Peyer's patch (tissue), 4 donors: ENCODE results near the gene SEMA3F. TPM values are rescaled to one million over a fixed set of nuclear protein-coding genes. Genes with fewer than 3 reads are reported as not detected.

ENCODE experiments used
- DNase-seq, 3 donors: peaks; one replicate each; pipeline ENCODE4 v3.0.0-alpha.2; 2017 to 2019
- H3K27ac ChIP-seq, 4 donors: fragments of 200-600 bp; sonication (generic); one replicate each; pipeline ENCODE4 v1.5.1; 2016 to 2019
- H3K27me3 ChIP-seq, 2 donors: fragments of 200-600 bp; sonication (generic); one replicate each; pipeline ENCODE4 v1.5.1; 2019
- H3K36me3 ChIP-seq, 3 donors: fragments of 200-600 bp; sonication (generic); one replicate each; pipeline ENCODE4 v1.5.1; 2016 to 2019
- H3K4me1 ChIP-seq, 4 donors: fragments of 200-600 bp; sonication (generic); one replicate each; pipeline ENCODE4 v1.5.1; 2016 to 2019
- H3K4me3 ChIP-seq, 4 donors: fragments of 200-600 bp; sonication (generic); 1 replicate in 3 of 4; 2 replicates in 1 of 4; pipeline ENCODE4 v1.5.1; 2016 to 2019; ENCODE audit warnings: mild to moderate bottlenecking in 1 of 4
- H3K9me3 ChIP-seq, 4 donors: fragments of 200-600 bp; sonication (generic); one replicate each; pipeline ENCODE4 v1.5.1; 2016 to 2019; ENCODE audit warnings: mild to moderate bottlenecking in 1 of 4
- POLR2A ChIP-seq, 2 donors: fragments of 450-650 bp; IDR thresholded peaks; one replicate each; pipeline ENCODE4 v1.5.1; 2017; ENCODE audit warnings: antibody characterized with exemption in 2 of 2, mild to moderate bottlenecking in 2 of 2, moderate library complexity in 2 of 2
- total RNA-seq, 4 donors: library from RNA; depleted of rRNA; stranded (reverse); fragments of >200 nt; gene quantifications; one replicate each; pipeline ENCODE4 v1.1.0, GENCODE V29; 2016
- TF ChIP-seq, protein P1 (sequence below), 6 experiments: fragments of 450-650 bp in 4 of 6; fragments of 200-600 bp in 2 of 6; sonication (generic) in 1 of 6; IDR thresholded peaks; one replicate each; pipeline ENCODE4 v1.5.1; 2017 to 2019; ENCODE audit warnings: antibody characterized with exemption in 6 of 6, mild to moderate bottlenecking in 3 of 6, moderate library complexity in 1 of 6

SEMA3F gene
- total RNA-seq, 4 donors from 2014 or later: 21.2 to 41.0 (median 23.2) TPM

DNA sequence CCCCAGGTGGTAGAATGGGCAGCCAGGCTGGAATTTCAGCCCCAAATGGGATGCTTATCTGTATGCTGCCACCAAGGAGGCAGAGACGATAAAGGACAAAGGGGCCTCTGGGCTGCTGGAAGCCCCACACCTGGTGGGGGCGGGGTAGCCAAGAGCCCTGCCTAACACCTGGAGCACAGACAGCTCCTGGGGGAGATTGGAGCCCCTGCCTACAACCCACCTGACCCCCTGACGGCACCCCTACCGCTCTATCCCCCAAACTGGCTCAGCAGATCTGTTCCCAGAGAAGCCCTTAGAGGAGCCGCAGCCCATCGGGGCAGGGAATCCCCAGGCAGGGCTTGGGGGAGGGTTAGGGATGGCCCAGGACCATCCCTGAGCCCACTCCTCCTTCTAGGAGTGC, 15.8 kb upstream of the SEMA3F start:
- Histone ChIP-seq H3K27ac (no peak overlapping the region), H3K9me3 (no peaks in the 10 kb centered on the region), H3K27me3 (no peaks in the 10 kb centered on the region), H3K4me3 (no peak overlapping the region), H3K36me3 (no peaks in the 10 kb centered on the region), H3K4me1 (no peaks in the 10 kb centered on the region)
- TF ChIP-seq POLR2A (IDR thresholded peaks at IDR 0.05): no peak
- TF ChIP-seq, protein P1, sequence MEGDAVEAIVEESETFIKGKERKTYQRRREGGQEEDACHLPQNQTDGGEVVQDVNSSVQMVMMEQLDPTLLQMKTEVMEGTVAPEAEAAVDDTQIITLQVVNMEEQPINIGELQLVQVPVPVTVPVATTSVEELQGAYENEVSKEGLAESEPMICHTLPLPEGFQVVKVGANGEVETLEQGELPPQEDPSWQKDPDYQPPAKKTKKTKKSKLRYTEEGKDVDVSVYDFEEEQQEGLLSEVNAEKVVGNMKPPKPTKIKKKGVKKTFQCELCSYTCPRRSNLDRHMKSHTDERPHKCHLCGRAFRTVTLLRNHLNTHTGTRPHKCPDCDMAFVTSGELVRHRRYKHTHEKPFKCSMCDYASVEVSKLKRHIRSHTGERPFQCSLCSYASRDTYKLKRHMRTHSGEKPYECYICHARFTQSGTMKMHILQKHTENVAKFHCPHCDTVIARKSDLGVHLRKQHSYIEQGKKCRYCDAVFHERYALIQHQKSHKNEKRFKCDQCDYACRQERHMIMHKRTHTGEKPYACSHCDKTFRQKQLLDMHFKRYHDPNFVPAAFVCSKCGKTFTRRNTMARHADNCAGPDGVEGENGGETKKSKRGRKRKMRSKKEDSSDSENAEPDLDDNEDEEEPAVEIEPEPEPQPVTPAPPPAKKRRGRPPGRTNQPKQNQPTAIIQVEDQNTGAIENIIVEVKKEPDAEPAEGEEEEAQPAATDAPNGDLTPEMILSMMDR (IDR thresholded peaks at IDR 0.05): no peak
- DNase-seq: no peak

DNA sequence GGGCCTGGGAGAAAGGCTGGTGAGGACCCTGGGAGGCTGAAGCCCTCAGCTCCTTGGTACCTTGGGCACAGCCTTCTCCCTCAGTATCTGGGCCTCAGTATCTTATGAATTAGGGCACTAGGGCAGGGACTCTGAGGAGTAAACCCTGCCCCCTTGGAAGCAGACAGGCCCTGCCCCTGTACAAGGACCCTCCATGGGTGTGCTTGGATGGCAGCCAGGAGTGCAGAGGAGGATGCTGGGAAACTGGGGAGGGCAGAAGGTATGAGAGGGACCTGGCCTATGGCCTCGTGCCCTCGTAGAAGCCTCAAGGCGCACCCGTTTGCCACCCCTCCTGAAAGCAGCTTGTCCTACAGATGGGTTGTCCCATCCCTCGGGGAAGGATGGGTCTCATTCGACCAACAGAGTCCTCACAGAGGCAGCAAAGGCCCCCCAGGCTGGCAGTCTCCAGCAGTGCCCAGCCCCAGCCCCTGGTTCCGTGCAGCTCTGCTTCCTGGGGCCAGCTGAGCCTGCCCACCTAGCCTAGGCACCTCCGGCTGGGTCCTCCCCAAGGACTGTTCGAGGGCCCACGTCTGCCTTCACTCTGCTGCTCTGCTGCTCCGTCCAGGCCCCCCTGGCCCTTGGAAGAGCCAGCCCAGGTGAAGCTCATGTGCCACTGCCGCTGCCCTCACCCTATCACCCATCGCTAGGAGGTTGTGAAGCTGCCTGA, 15.3 kb upstream of the SEMA3F start:
- no peak for DNase-seq
- Histone ChIP-seq H3K9me3 (no peaks in the 10 kb centered on the region), H3K27ac (no peak overlapping the region), H3K36me3 (no peaks in the 10 kb centered on the region), H3K4me3 (no peak overlapping the region), H3K27me3 (no peaks in the 10 kb centered on the region), H3K4me1 (no peaks in the 10 kb centered on the region)
- TF ChIP-seq, protein P1 (IDR thresholded peaks at IDR 0.05): no peak
- no peak for TF ChIP-seq POLR2A (IDR thresholded peaks at IDR 0.05)

DNA sequence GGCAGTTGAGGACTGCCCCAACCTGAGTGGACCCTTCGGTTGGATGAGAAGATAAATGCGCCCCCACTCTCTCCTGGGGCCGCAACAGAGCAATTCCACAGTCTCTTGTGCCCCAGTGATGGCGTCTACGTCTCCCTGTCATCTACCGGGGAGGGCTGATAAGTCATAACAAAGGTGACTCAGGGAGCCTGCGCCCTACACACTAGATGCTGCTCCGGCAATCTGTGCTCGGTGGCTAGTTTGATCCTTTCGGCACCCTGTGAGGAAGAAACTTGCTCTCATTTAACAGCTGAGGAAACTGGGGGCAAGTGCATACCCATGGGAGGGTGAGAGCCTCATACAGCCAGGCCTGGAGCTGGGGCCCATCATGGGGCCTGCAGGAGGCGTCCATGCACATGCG, 14.1 kb upstream of the SEMA3F start:
- H3K9me3 ChIP-seq: no peaks in the 10 kb centered on the region
- H3K4me3 ChIP-seq: no peak overlapping the region
- TF ChIP-seq POLR2A (IDR thresholded peaks at IDR 0.05): no peak
- TF ChIP-seq, protein P1 (IDR thresholded peaks at IDR 0.05): no peak
- H3K4me1 ChIP-seq: no peaks in the 10 kb centered on the region
- no peaks in the 10 kb centered on the region for H3K27me3 ChIP-seq
- H3K27ac ChIP-seq: no peak overlapping the region
- DNase-seq: no peak
- no peaks in the 10 kb centered on the region for H3K36me3 ChIP-seq

DNA sequence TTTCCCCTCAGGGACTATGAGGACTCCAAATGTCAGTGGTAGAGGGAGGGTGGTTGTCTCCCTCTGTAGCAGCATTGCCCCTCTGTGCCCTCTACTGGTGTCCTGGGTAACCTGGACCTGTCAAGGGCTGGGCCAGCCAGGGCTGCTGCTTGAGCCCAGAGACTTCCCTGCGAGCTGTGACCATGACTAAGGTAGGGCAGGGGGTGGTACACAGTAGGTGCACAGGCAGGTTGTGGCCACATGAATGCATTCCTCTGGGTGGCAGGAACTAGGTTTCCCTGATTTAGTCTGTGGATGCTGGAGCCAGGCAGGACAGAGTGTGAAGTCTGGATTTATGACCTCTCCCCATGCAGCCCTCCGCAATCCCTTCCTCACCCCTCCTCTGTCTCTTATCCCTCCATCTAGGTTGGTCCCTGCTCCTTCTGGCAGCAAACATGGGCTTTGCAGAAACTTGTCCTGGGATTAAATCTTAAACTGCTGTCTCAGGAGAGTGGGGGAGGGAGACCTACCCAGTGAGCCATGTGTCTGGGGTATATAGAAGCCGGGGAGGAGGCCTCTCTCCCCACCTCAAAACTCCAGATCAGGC, 8.7 kb upstream of the SEMA3F start:
- no peaks in the 10 kb centered on the region for H3K27me3 ChIP-seq
- peaks cover 0 to 7% (median 0%) of the 10 kb centered on the region in 4 donors for H3K4me1 ChIP-seq
- H3K36me3 ChIP-seq: no peaks in the 10 kb centered on the region
- H3K4me3 ChIP-seq: no peak overlapping the region
- no peak for DNase-seq
- no peaks in the 10 kb centered on the region for H3K9me3 ChIP-seq
- no peak for TF ChIP-seq POLR2A (IDR thresholded peaks at IDR 0.05)
- TF ChIP-seq, protein P1 (IDR thresholded peaks at IDR 0.05): no peak
- no peak overlapping the region for H3K27ac ChIP-seq

DNA sequence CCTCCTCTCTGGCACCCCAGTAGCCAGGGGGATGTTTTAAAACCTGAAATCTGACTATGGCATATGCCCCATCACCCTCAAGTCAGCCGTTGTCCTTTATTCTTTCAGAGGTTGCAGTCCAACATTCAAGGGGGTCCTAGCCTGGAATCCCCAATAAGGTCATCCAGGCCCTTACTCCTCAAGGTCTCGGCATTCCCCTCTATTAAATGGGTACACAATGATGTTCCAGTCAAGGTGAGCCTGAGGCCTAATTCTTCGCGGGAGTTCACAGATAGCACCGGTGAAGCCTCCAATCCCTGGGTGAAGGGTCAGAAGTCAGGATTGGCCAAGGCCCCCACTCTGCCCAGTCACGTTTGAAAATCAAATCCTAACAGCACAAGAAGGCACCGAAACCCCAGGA, 8.1 kb upstream of the SEMA3F start:
- H3K4me3 ChIP-seq: no peak overlapping the region
- no peaks in the 10 kb centered on the region for H3K36me3 ChIP-seq
- no peaks in the 10 kb centered on the region for H3K27me3 ChIP-seq
- H3K27ac ChIP-seq: no peak overlapping the region
- H3K9me3 ChIP-seq: no peaks in the 10 kb centered on the region
- TF ChIP-seq, protein P1 (IDR thresholded peaks at IDR 0.05): no peak
- no peak for TF ChIP-seq POLR2A (IDR thresholded peaks at IDR 0.05)
- DNase-seq: no peak
- peaks cover 0 to 13% (median 0%) of the 10 kb centered on the region in 4 donors for H3K4me1 ChIP-seq
